Activated CD4-positive, alpha-beta T cell treated with anti-CD3 and anti-CD28 coated beads, Interleukin-2, amount 50 U/mL, for 16 hours (primary cell): ENCODE results near the gene FOXL1.
"Not testable (repeated sequence)": the region's sequence is repeated elsewhere in the genome, so short reads cannot be mapped to it uniquely, and the experiment has no call there.

Source experiments
- DNase-seq: peaks from one replicate; pipeline ENCODE4 v3.0.0-alpha.2; 2020

Gene FOXL1

GRCh38 chr16:86581458-86581857 is 3.1 kb downstream of the FOXL1 start:
- no peak for DNase-seq

- DNase-seq: no peak
Observed at GRCh38 chr16:86584071-86584685, 5.8 kb downstream of the FOXL1 start.

GRCh38 chr16:86584726-86585721 is 6.7 kb downstream of the FOXL1 start:
- no peak for DNase-seq

- DNase-seq: no peak
Observed at GRCh38 chr16:86585821-86586611, 7.7 kb downstream of the FOXL1 start.

GRCh38 chr16:86587487-86587886 is 9.1 kb downstream of the FOXL1 start:
- no peak for DNase-seq

GRCh38 chr16:86587955-86588354 is 9.6 kb downstream of the FOXL1 start:
- DNase-seq: not testable (repeated sequence)

- no peak for DNase-seq
Observed at GRCh38 chr16:86590501-86591144, 12.3 kb downstream of the FOXL1 start.

- DNase-seq: no peak
Observed at GRCh38 chr16:86591270-86591669, 12.9 kb downstream of the FOXL1 start.

- no peak for DNase-seq
Observed at GRCh38 chr16:86593913-86594620, 15.7 kb downstream of the FOXL1 start.

GRCh38 chr16:86594721-86595120 is 16.4 kb downstream of the FOXL1 start:
- DNase-seq: no peak

- no peak for DNase-seq
Observed at GRCh38 chr16:86595983-86596605, 17.7 kb downstream of the FOXL1 start.

- DNase-seq: no peak
Observed at GRCh38 chr16:86597126-86597879, 19.0 kb downstream of the FOXL1 start.

- no peak for DNase-seq
Observed at GRCh38 chr16:86597880-86598606, 19.7 kb downstream of the FOXL1 start.

- no peak for DNase-seq
Observed at GRCh38 chr16:86598607-86599565, 20.5 kb downstream of the FOXL1 start.

- DNase-seq: no peak
Observed at GRCh38 chr16:86601356-86601755, 23.0 kb downstream of the FOXL1 start.

GRCh38 chr16:86602521-86602920 is 24.2 kb downstream of the FOXL1 start:
- DNase-seq: no peak

GRCh38 chr16:86604436-86605193 is 26.3 kb downstream of the FOXL1 start:
- peak; percentile 14 for DNase-seq

- no peak for DNase-seq
Observed at GRCh38 chr16:86605950-86606349, 27.6 kb downstream of the FOXL1 start.
